K562 (cell line): Measurements from ENCODE around the gene PTCH2. TPM values are rescaled to one million over a fixed set of nuclear protein-coding genes. Genes with fewer than 3 reads are reported as not detected.
A peak's percentile ranks its signal among the peaks of the same experiment; 100 is the strongest.

Experiments
- ATF1 ChIP-seq, 2 experiments: fragments of 450-650 bp in 1 of 2; IDR thresholded peaks; 2 replicates each; pipeline ENCODE4 v1.6.1; 2016; ENCODE audit warnings: missing compliant biosample characterization in 1 of 2, missing genetic modification characterization in 1 of 2
- BRD4 ChIP-seq: fragments of 200-600 bp; sonication (generic); IDR thresholded peaks from 2 replicates; pipeline ENCODE4 v1.6.1; 2017; ENCODE audit warnings: inconsistent platforms
- GABPA ChIP-seq: fragments of 200-800 bp; sonication (Bioruptor generic); conservative IDR thresholded peaks from 2 replicates; pipeline ENCODE4 v1.6.1; 2016; ENCODE audit warnings: low read depth, missing genetic modification characterization, missing compliant biosample characterization
- NFE2 ChIP-seq: IDR thresholded peaks from 2 replicates; pipeline ENCODE4 v1.6.1; 2014; ENCODE audit warnings: antibody characterized with exemption, low read depth
- RB1 ChIP-seq: fragments of 450-650 bp; IDR thresholded peaks from 2 replicates; pipeline ENCODE4 v1.6.1; 2017; ENCODE audit warnings: low read depth, mild to moderate bottlenecking
- SP2 ChIP-seq: IDR thresholded peaks from 2 replicates; pipeline ENCODE4 v1.6.1; 2011; ENCODE audit warnings: mild to moderate bottlenecking, low read depth, low read length, moderate library complexity; ENCODE audit not compliant: poor library complexity, severe bottlenecking; ENCODE audit errors: extremely low read depth
- TOE1 ChIP-seq, 2 experiments: fragments of 450-650 bp in 1 of 2; sonication (generic) in 1 of 2; formaldehyde crosslinking in 1 of 2; IDR thresholded peaks; 2 replicates each; pipeline versions ENCODE4 v1.7.1 to v1.8.0; 2016 to 2022; ENCODE audit warnings: borderline replicate concordance in 2 of 2, mild to moderate bottlenecking in 2 of 2, antibody characterized with exemption in 1 of 2, inconsistent platforms in 1 of 2, low read depth in 1 of 2, missing genetic modification reagents in 1 of 2, moderate library complexity in 1 of 2
- ZNF263 ChIP-seq: sonication (generic); formaldehyde crosslinking; IDR thresholded peaks from 2 replicates; pipeline ENCODE4 v1.8.0; 2022; ENCODE audit warnings: mild to moderate bottlenecking, missing genetic modification reagents, borderline replicate concordance
- polyA plus RNA-seq, 8 experiments: library from polyadenylated mRNA; depleted of rRNA in 4 of 8; stranded (reverse) in 5 of 8; unstranded in 3 of 8; fragments of >200 nt; fragmentation: Nextera tagmentation in 2 of 8; fragmentation: Illumina TruSeq in 1 of 8; extraction: Ambion mirVana in 2 of 8; extraction: Trizol in 1 of 8; gene quantifications; 2 replicates each; pipeline versions ENCODE4 v1.2.1 to v1.2.3, GENCODE V29; 2011 to 2014; ENCODE audit warnings: inconsistent platforms in 1 of 8, missing spikeins in 1 of 8
- total RNA-seq, 7 experiments: library from RNA; depleted of rRNA in 6 of 7; stranded (reverse); fragments of >200 nt in 6 of 7; fragmentation: Illumina TruSeq in 2 of 7; extraction: Trizol in 2 of 7; gene quantifications; 2 replicates each; pipeline versions ENCODE4 v1.2.1 to v1.2.3, GENCODE V29; 2011 to 2021; ENCODE audit warnings: low replicate concordance in 1 of 7
- TF ChIP-seq, protein P1 (sequence below): fragments of 450-650 bp; formaldehyde crosslinking; conservative IDR thresholded peaks from 2 replicates; pipeline ENCODE4 v1.4.0; 2022; ENCODE audit warnings: mild to moderate bottlenecking, missing genetic modification characterization
- TF ChIP-seq, protein P2 (sequence below): fragments of 250-450 bp; sonication (Bioruptor Pico); IDR thresholded peaks from 2 replicates; pipeline ENCODE4 v1.8.0; 2022; ENCODE audit warnings: inconsistent platforms
- TF ChIP-seq, protein P3 (sequence below): sonication (generic); formaldehyde crosslinking; IDR thresholded peaks from 2 replicates; pipeline ENCODE4 v1.8.0; 2022; ENCODE audit warnings: mild to moderate bottlenecking, missing genetic modification reagents
- TF ChIP-seq, protein P4 (sequence below), 2 experiments: fragments of 450-650 bp; IDR thresholded peaks; 2 replicates each; pipeline ENCODE4 v1.6.1; 2016
- TF ChIP-seq, protein P5 (sequence below): IDR thresholded peaks from 2 replicates; pipeline ENCODE4 v1.6.1; 2012; ENCODE audit warnings: low read depth, low read length, improper control_type of control experiment, borderline replicate concordance

PTCH2 gene
- total and polyA plus RNA-seq, 9 of the 15 experiments (the other 6 are each of a cell fraction or from before 2014, with no cell fraction given): 0.15 to 27.3 (median 0.48) TPM; not detected in 1

DNA sequence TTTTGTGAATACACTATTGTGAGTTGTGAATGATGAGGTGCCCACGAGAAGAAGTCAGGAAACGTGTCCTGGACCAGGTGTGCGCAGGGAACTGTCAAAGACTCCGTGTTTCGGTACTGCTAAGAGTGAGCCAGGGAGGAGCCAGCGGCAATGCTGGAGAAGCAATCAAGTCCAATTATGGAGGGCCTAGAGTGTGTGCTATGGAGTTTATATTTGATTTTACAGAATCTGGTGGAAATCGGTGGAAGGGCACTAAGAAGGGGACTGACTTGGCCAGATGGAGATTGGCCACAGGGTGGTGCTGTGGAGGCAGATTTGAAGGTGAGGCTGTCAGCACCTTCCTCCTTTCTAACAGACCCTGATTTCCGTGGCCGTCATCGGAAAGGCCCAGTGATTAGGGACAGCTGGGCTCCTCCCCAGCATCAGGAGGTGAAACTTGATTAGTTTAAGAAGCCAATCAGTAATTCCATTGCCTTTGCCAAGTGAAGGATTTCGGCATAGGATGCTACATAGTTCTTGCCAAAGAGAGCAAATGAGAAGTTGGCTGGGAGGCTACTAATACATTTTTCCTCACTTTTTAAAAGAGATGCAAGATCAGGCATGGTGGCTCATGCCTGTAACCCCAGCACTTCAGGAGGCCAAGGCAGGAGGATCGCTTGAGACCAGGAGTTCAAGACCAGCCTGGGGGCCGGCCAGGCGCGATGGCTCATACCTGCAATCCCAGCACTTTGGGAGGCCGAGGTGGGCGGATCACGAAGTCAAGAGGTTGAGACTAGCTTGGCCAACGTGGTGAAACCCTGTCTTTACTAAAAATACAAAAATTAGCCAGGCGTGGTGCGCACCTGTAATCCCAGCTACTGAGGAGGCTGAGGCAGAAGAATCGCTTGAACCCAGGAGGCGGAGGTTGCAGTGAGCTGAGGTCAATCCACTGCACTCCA lies 7.0 kb downstream of the PTCH2 start (continued):
- TF ChIP-seq, protein P1, sequence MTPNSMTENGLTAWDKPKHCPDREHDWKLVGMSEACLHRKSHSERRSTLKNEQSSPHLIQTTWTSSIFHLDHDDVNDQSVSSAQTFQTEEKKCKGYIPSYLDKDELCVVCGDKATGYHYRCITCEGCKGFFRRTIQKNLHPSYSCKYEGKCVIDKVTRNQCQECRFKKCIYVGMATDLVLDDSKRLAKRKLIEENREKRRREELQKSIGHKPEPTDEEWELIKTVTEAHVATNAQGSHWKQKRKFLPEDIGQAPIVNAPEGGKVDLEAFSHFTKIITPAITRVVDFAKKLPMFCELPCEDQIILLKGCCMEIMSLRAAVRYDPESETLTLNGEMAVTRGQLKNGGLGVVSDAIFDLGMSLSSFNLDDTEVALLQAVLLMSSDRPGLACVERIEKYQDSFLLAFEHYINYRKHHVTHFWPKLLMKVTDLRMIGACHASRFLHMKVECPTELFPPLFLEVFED: no peak
- TF ChIP-seq SP2: no peak
- TF ChIP-seq ATF1 (CRISPR knock-in tag; IDR thresholded peaks at IDR 0.05): no peak
- TF ChIP-seq ATF1 (tag; IDR thresholded peaks at IDR 0.05): peak; percentile 45; the same call in 1 of the 2 replicates
- TF ChIP-seq RB1: peak; percentile 67
- TF ChIP-seq ZNF263 (CRISPR knock-in tag): peak; percentile 40; the same call in 1 of the 2 replicates
- TF ChIP-seq TOE1 (IDR thresholded peaks at IDR 0.05; ENCODE audit: borderline replicate concordance): peak; percentile 18; the same call in 1 of the 2 replicates
- no peak for TF ChIP-seq TOE1 (CRISPR knock-in tag; IDR thresholded peaks at IDR 0.05; ENCODE audit: borderline replicate concordance, low read depth)
- no peak for TF ChIP-seq NFE2
- TF ChIP-seq, protein P2, sequence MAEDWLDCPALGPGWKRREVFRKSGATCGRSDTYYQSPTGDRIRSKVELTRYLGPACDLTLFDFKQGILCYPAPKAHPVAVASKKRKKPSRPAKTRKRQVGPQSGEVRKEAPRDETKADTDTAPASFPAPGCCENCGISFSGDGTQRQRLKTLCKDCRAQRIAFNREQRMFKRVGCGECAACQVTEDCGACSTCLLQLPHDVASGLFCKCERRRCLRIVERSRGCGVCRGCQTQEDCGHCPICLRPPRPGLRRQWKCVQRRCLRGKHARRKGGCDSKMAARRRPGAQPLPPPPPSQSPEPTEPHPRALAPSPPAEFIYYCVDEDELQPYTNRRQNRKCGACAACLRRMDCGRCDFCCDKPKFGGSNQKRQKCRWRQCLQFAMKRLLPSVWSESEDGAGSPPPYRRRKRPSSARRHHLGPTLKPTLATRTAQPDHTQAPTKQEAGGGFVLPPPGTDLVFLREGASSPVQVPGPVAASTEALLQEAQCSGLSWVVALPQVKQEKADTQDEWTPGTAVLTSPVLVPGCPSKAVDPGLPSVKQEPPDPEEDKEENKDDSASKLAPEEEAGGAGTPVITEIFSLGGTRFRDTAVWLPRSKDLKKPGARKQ (CRISPR knock-in tag): peak; percentile 86; the same call in 1 of the 2 replicates
- TF ChIP-seq, protein P3, sequence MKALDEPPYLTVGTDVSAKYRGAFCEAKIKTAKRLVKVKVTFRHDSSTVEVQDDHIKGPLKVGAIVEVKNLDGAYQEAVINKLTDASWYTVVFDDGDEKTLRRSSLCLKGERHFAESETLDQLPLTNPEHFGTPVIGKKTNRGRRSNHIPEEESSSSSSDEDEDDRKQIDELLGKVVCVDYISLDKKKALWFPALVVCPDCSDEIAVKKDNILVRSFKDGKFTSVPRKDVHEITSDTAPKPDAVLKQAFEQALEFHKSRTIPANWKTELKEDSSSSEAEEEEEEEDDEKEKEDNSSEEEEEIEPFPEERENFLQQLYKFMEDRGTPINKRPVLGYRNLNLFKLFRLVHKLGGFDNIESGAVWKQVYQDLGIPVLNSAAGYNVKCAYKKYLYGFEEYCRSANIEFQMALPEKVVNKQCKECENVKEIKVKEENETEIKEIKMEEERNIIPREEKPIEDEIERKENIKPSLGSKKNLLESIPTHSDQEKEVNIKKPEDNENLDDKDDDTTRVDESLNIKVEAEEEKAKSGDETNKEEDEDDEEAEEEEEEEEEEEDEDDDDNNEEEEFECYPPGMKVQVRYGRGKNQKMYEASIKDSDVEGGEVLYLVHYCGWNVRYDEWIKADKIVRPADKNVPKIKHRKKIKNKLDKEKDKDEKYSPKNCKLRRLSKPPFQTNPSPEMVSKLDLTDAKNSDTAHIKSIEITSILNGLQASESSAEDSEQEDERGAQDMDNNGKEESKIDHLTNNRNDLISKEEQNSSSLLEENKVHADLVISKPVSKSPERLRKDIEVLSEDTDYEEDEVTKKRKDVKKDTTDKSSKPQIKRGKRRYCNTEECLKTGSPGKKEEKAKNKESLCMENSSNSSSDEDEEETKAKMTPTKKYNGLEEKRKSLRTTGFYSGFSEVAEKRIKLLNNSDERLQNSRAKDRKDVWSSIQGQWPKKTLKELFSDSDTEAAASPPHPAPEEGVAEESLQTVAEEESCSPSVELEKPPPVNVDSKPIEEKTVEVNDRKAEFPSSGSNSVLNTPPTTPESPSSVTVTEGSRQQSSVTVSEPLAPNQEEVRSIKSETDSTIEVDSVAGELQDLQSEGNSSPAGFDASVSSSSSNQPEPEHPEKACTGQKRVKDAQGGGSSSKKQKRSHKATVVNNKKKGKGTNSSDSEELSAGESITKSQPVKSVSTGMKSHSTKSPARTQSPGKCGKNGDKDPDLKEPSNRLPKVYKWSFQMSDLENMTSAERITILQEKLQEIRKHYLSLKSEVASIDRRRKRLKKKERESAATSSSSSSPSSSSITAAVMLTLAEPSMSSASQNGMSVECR (CRISPR knock-in tag): no peak; the same call in 1 of the 2 replicates
- TF ChIP-seq BRD4: no peak
- TF ChIP-seq, protein P4, sequence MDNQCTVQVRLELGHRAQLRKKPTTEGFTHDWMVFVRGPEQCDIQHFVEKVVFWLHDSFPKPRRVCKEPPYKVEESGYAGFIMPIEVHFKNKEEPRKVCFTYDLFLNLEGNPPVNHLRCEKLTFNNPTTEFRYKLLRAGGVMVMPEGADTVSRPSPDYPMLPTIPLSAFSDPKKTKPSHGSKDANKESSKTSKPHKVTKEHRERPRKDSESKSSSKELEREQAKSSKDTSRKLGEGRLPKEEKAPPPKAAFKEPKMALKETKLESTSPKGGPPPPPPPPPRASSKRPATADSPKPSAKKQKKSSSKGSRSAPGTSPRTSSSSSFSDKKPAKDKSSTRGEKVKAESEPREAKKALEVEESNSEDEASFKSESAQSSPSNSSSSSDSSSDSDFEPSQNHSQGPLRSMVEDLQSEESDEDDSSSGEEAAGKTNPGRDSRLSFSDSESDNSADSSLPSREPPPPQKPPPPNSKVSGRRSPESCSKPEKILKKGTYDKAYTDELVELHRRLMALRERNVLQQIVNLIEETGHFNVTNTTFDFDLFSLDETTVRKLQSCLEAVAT (IDR thresholded peaks at IDR 0.05): peak in 1 of 2 experiments; percentile 52; a peak in 1 of 4 replicates
- TF ChIP-seq GABPA (tag): no peak
- TF ChIP-seq, protein P5, sequence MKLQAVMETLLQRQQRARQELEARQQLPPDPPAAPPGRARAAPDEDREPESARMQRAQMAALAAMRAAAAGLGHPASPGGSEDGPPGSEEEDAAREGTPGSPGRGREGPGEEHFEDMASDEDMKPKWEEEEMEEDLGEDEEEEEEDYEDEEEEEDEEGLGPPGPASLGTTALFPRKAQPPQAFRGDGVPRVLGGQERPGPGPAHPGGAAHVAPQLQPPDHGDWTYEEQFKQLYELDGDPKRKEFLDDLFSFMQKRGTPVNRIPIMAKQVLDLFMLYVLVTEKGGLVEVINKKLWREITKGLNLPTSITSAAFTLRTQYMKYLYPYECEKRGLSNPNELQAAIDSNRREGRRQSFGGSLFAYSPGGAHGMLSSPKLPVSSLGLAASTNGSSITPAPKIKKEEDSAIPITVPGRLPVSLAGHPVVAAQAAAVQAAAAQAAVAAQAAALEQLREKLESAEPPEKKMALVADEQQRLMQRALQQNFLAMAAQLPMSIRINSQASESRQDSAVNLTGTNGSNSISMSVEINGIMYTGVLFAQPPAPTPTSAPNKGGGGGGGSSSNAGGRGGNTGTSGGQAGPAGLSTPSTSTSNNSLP: no peak
